Activated T-helper 2 cell treated with anti-CD3 and anti-CD28 coated beads, Interferon-gamma antibody, Interleukin-2, Interleukin-4, amounts not matched to agents 10 μg/mL and 5 μg/mL and 100 μg/mL, durations not matched to agents 14 hours and 24 hours and 36 hours (primary cell): Measurements from ENCODE around the gene RPS6KB2. TPM values are rescaled to one million over a fixed set of nuclear protein-coding genes. Genes with fewer than 3 reads are reported as not detected.

ENCODE experiments used
- DNase-seq: peaks from one replicate; pipeline ENCODE4 v3.0.0; 2021; ENCODE audit warnings: low spot score
- H3K27ac Mint-ChIP-seq: one replicate; pipeline ENCODE4 v1.8.0; 2021; ENCODE audit warnings: mixed read lengths
- H3K27me3 Mint-ChIP-seq: one replicate; pipeline ENCODE4 v1.8.0; 2021; ENCODE audit warnings: low read depth, mixed read lengths
- H3K36me3 Mint-ChIP-seq: one replicate; pipeline ENCODE4 v1.8.0; 2021; ENCODE audit warnings: low read depth, mixed read lengths
- H3K4me1 Mint-ChIP-seq: one replicate; pipeline ENCODE4 v1.8.0; 2021; ENCODE audit warnings: low read depth, mixed read lengths
- H3K4me3 Mint-ChIP-seq: one replicate; pipeline ENCODE4 v1.8.0; 2021; ENCODE audit warnings: low read depth, mild to moderate bottlenecking, moderate library complexity, mixed read lengths
- H3K9me3 Mint-ChIP-seq: one replicate; pipeline ENCODE4 v1.8.0; 2021; ENCODE audit warnings: mixed read lengths
- intact Hi-C: fragments of 100-400 bp; cut with micrococcal nuclease; formaldehyde crosslinking; loops from one replicate; pipeline ENCODE4 v1.15.1; 2023
- total RNA-seq: library from RNA; stranded (reverse); gene quantifications from 2 replicates; pipeline ENCODE4 v1.2.3, GENCODE V29; 2022

The RPS6KB2 gene
- total RNA-seq, 1 donor from 2014 or later = 67.6 TPM

DNA sequence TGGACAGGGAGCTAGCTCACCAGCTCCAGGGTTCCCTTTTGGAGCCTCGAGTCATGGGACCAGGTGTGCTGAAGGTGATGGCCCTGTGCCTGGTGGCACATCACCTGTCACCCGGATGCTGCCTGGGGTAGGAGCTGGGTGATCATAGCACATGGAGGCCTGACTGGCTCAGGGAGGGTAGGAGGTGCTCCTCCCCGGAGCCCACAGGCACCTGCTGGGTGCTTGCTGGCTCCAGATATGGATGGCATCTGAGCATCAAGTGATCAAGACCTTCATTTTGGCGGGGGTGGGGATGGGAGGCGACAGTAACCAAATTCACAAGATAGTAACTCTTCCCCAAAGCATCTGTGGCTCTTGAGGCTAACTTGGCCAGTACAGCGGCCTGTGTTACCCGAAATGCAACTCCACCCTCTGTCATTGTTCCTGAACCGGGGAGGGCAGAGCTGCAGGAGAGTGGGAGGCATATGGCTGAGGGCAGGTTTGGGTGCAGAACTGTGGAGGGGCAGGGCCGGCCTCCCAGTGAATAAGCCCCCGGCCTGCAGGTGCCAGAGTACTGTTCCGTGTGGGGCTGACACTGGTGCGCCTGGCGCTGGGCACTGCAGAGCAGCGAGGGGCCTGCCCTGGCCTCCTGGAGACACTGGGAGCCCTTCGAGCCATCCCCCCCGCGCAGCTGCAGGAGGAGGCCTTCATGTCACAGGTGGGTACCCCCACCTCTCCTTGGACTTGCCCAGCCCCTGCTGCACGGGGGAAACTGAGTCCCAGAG, 19.7 kb upstream of the RPS6KB2 start:
- Mint-ChIP-seq H3K9me3 (no peaks in the 10 kb centered on the region), H3K36me3 (peaks cover 54% of the 10 kb centered on the region), H3K27me3 (peaks cover 4% of the 10 kb centered on the region), H3K27ac (peak overlapping the region; percentile 97), H3K4me3 (peak overlapping the region; percentile 97), H3K4me1 (peaks cover 67% of the 10 kb centered on the region)
- intact Hi-C loops = no loop called here
- peak; percentile 35 for DNase-seq

- Mint-ChIP-seq H3K36me3 (peaks cover 54% of the 10 kb centered on the region), H3K27me3 (peaks cover 4% of the 10 kb centered on the region), H3K4me1 (peaks cover 67% of the 10 kb centered on the region), H3K4me3 (peak overlapping the region; percentile 97), H3K27ac (peak overlapping the region; percentile 97), H3K9me3 (no peaks in the 10 kb centered on the region)
- intact Hi-C loops = no loop called here
- peak; percentile 78 for DNase-seq
These were observed 19.0 kb upstream of the RPS6KB2 start for GRCh38 chr11:67409261-67409666.

GRCh38 chr11:67409781-67410368, 18.4 kb upstream of the RPS6KB2 start:
- H3K9me3 Mint-ChIP-seq = no peaks in the 10 kb centered on the region
- intact Hi-C loops = no loop called here
- H3K4me3 Mint-ChIP-seq = peak overlapping the region; percentile 80
- peak overlapping the region; percentile 88 for H3K27ac Mint-ChIP-seq
- H3K36me3 Mint-ChIP-seq = peaks cover 48% of the 10 kb centered on the region
- H3K4me1 Mint-ChIP-seq = peaks cover 62% of the 10 kb centered on the region
- no peak for DNase-seq
- peaks cover 4% of the 10 kb centered on the region for H3K27me3 Mint-ChIP-seq

DNA sequence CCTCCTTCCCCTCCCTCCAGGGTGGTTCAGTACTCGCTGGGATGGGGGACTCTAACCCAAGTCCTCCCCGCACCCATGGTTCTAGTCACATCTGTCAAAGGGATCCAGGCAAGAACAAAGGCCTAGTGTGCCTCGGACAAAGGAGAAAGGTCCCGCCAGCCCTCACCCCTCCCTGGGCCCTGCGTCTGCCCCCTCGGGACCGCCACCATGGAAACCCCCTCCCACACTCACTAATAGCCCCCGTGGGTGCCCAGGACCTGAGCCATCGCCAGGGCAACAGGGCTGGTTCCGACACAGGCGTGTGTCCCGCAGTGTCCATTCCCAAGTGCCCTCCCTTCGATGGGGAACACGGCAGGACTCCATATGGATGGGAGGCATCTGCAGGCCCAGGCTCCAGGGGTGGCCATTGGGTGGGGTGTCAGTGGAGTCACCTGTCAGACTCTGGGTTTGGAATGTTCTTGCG, 17.9 kb upstream of the RPS6KB2 start:
- Mint-ChIP-seq H3K36me3 (peaks cover 42% of the 10 kb centered on the region), H3K4me3 (peak overlapping the region; percentile 67), H3K27ac (peak overlapping the region; percentile 88), H3K27me3 (peaks cover 4% of the 10 kb centered on the region), H3K4me1 (peaks cover 57% of the 10 kb centered on the region), H3K9me3 (no peaks in the 10 kb centered on the region)
- intact Hi-C loops = no loop called here
- DNase-seq = no peak

DNA sequence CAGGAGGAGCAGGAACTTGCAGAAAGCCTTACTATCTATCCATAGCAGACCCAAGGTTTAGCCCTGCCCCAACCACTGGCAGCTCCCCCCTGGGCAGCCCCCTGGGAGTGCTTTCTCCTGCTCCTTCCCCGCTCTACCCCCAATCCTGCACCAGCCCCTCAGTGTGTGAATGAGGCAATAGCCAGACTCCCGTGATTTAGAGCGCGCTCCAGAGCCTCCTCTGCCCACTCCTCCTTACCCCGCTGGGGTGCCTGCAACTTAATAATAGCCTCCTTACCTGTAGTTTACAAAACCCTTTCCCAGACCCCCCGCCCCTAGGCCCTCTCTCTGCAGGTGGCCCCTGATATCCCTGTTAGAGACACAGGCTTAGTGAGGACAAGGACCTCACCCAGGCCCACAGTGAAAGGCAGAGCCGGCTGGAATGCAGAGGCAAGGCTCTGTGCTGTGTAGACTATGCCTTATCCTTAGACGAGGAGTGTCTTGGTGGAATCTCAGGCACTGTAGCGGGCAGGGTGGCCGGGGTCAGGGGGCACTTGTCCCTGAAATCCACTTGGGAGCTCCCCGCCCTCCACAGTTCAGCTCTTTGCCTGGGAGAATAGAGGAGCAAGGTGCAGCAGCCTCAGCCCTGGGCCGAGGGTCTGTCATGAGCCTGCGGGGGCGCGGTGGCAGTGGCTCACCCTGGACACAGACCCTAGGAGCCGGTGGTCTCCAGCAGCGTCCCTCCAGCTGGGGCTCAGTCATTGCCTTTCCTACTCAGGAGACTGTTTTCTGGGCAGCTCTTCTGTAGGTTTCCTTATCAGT, 17.1 kb upstream of the RPS6KB2 start:
- intact Hi-C loops = no loop called here
- Mint-ChIP-seq H3K27me3 (peaks cover 7% of the 10 kb centered on the region), H3K4me1 (peaks cover 55% of the 10 kb centered on the region), H3K36me3 (peaks cover 38% of the 10 kb centered on the region), H3K27ac (no peak overlapping the region), H3K9me3 (no peaks in the 10 kb centered on the region), H3K4me3 (peak overlapping the region; percentile 30)
- no peak for DNase-seq

DNA sequence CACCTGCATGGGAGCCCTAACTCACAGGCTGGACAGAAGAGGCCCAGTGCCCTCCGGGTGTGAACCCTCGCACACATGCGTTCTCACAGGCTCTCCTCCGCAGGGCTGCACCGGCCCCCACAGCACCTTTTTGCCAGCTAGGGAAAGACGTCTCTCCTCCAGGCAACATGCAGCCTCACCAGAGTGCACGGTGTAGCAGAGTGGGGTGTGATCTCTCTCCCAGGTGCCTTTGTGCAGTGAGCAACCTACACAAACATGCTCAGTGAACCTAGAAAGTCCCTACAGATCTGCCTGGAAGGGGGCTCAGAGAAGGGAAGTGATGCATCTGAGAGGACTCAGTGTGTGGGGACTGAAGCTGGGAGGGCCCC, 16.5 kb upstream of the RPS6KB2 start:
- Mint-ChIP-seq H3K4me1 (peaks cover 56% of the 10 kb centered on the region), H3K27ac (no peak overlapping the region), H3K4me3 (no peak overlapping the region), H3K27me3 (peaks cover 13% of the 10 kb centered on the region), H3K9me3 (no peaks in the 10 kb centered on the region), H3K36me3 (peaks cover 33% of the 10 kb centered on the region)
- no peak for DNase-seq
- intact Hi-C loops = no loop called here

DNA sequence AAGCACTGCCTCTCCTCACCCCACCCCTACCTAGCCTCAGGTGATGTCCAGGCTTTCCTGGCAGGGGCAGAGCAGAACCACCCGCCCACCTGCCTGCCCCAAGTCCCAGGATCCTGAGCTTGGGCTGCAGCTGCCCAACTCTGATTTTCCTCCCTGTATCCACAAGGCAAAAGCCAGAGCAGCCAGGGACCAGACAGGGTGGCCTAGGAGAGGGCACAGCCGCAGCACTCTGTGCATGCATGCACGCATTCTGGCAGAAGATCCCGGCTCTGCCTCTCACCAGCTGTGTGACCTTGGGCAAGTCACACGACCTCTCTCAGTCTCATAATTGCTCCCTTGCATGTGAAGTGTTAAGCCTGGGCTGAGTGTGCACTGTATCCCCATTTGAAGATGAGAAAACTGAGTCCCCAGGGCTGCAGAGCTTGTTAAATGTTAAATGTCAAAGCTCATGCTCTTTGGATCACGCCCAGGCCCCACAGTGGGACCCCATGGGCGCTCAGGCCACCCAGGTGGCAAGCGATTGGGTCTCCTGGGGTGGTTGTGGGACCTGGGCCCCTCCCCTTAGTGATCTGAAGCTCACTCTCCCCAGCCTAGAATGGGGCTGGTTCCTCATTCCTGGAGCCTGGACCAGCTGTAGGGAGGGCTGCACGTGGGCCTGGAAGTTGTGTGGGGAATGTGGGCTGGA, 15.7 kb upstream of the RPS6KB2 start:
- Mint-ChIP-seq H3K4me1 (peaks cover 52% of the 10 kb centered on the region), H3K4me3 (no peak overlapping the region), H3K9me3 (no peaks in the 10 kb centered on the region), H3K36me3 (peaks cover 24% of the 10 kb centered on the region), H3K27ac (no peak overlapping the region), H3K27me3 (peaks cover 13% of the 10 kb centered on the region)
- intact Hi-C loops = no loop called here
- no peak for DNase-seq

DNA sequence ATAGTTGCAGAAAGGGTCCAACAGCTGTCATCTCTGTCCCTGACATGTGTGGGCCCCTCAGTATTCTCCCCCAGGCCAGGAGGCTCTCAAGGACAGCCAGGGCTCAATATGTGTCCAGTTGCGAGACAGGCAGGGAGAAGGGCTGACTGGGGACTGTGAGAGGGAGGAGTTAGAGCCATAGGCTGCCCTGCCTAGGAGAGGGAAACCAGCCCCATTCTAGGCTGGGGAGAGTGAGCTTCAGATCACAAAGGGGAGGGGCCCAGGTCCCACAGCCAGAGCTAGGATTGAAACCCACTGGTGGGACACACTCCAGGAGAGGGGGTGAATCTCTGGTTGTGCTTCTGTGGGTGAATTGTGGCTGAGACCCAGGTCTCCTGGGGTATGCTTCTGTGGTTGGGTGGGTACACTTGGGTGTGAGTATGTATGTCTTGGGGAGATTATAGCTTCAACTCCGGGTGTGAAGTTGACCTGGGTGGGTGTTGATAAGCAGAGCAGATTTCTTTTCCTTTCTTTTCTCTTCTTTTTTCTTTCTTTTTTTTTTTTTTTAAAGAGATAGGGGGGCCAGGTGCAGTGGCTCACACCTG, 14.9 kb upstream of the RPS6KB2 start:
- H3K4me1 Mint-ChIP-seq = peaks cover 45% of the 10 kb centered on the region
- no peak overlapping the region for H3K27ac Mint-ChIP-seq
- no peaks in the 10 kb centered on the region for H3K9me3 Mint-ChIP-seq

GRCh38 chr11:67415501-67416304, 12.6 kb upstream of the RPS6KB2 start, which contains the start of gene CARNS1:
Gene CARNS1 (plus strand): TSS chr11:67415678. CDS start chr11:67416200, 522 bp downstream.
- peaks cover 4% of the 10 kb centered on the region for H3K36me3 Mint-ChIP-seq
- DNase-seq = no peak
- no peaks in the 10 kb centered on the region for H3K9me3 Mint-ChIP-seq
- peaks cover 14% of the 10 kb centered on the region for H3K27me3 Mint-ChIP-seq
- intact Hi-C loops = no loop called here
- H3K27ac Mint-ChIP-seq = no peak within 1 kb of the TSS
- H3K4me1 Mint-ChIP-seq = peaks cover 41% of the 10 kb centered on the region
- H3K4me3 Mint-ChIP-seq = peak within 1 kb of the TSS; percentile 47

More for the DNA sequence above, 14.9 kb upstream of the RPS6KB2 start:
- intact Hi-C loops = no loop called here
- no peak for DNase-seq
- H3K4me3 Mint-ChIP-seq = no peak overlapping the region
- H3K36me3 Mint-ChIP-seq = peaks cover 18% of the 10 kb centered on the region
- H3K27me3 Mint-ChIP-seq = peaks cover 13% of the 10 kb centered on the region

DNA sequence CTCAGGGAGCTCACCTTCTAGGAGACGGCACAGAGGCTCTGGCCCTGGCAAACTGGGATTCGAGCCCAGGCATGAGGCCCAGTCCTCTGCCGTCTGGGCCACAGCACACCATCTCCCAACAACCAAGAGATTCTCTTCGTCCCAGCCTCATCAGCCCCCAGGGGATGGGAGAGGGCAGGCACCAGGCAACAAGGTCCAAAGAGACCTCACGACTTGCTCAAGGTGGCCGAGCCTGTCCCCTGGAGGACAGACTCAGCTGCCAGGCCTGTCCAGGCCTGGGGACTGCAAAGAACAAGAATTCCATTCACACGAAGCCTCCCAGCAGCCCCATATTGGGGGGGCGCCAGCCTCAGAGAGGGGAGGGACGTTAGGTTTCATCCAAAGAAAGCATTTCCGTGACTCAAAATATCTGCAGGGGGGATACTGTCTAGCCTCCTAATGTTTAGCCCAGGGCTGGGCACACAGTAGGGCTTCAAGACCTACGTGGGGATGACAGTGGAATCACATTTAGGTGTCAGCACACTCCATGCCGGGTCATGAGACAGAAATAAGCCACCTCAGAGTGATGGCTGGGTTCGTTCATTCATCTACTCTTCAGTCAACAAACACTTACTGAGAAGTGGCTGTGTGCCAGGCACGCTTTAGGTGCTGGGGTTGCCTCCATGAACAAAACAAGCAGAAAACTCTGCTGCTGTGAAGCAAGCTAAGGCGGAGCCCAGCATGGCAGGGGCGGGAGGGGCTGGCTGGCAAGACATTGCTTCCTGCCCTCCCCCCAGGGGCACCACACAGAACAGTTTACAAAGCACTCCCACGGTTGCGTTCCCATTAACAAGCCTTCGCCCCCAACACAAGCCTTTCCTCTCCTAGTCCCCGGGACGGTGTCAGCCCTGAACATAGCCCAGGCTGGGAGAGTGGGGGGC, 11.6 kb upstream of the RPS6KB2 start:
- Mint-ChIP-seq H3K27me3 (peaks cover 14% of the 10 kb centered on the region), H3K36me3 (peaks cover 4% of the 10 kb centered on the region), H3K4me3 (peak overlapping the region; percentile 47), H3K4me1 (peaks cover 37% of the 10 kb centered on the region), H3K27ac (no peak overlapping the region), H3K9me3 (no peaks in the 10 kb centered on the region)
- intact Hi-C loops = no loop called here
- no peak for DNase-seq

GRCh38 chr11:67417425-67417824, 10.9 kb upstream of the RPS6KB2 start:
- no peaks in the 10 kb centered on the region for H3K9me3 Mint-ChIP-seq
- intact Hi-C loops = no loop called here
- peaks cover 14% of the 10 kb centered on the region for H3K27me3 Mint-ChIP-seq
- no peak overlapping the region for H3K4me3 Mint-ChIP-seq
- peaks cover 4% of the 10 kb centered on the region for H3K36me3 Mint-ChIP-seq
- no peak for DNase-seq
- H3K27ac Mint-ChIP-seq = no peak overlapping the region
- H3K4me1 Mint-ChIP-seq = peaks cover 33% of the 10 kb centered on the region
